Right ventricle myocardium inferior (tissue), 1 donor: ENCODE measurements around the gene FAM168A. TPM values are rescaled to one million over a fixed set of nuclear protein-coding genes. Genes with fewer than 3 reads are reported as not detected.

ENCODE experiments used
- ATAC-seq: fragments of 200-7000 bp; cut with Tn5 transposase; one replicate; pipeline ENCODE4 v1.9.1; 2020; ENCODE audit warnings: mild to moderate bottlenecking, moderate library complexity
- DNase-seq: peaks from one replicate; pipeline ENCODE4 v3.0.0; 2021; ENCODE audit errors: missing footprints
- intact Hi-C: fragments of 100-400 bp; cut with DNase I; formaldehyde crosslinking; loops from one replicate; pipeline ENCODE4 v1.11.0; 2022
- total RNA-seq: library from RNA; stranded (reverse); fragmentation: NEBNext Ultra II Directional; extraction: Animal tissue kit (Norgen Biotek cat#: 25700); gene quantifications from one replicate; pipeline ENCODE4 v1.2.1, GENCODE V29; 2021
- donor health status: DM: no; HTN: yes; CAD: no; lungs with severe emphysema.

Gene FAM168A
- total RNA-seq, 1 donor from 2014 or later = 26.2 TPM

GRCh38 chr11:73390601-73391565, 207.0 kb downstream of the FAM168A start:
- DNase-seq = no peak
- intact Hi-C loops = no loop called here
- ATAC-seq = no peak

GRCh38 chr11:73389916-73390315, 208.0 kb downstream of the FAM168A start:
- DNase-seq = no peak
- intact Hi-C loops = no loop called here

GRCh38 chr11:73389134-73389525, 208.8 kb downstream of the FAM168A start:
- DNase-seq (no peak), ATAC-seq (no peak)
- intact Hi-C loops = no loop called here

More at GRCh38 chr11:73389916-73390315, 208.0 kb downstream of the FAM168A start:
- no peak for ATAC-seq

GRCh38 chr11:73388265-73389133, 209.4 kb downstream of the FAM168A start:
- intact Hi-C loops = no loop called here
- DNase-seq = peak; percentile 93
- ATAC-seq = peak; percentile 59

GRCh38 chr11:73387594-73388264, 210.2 kb downstream of the FAM168A start:
- no peak for ATAC-seq
- no peak for DNase-seq
- intact Hi-C loops = no loop called here

- peak; percentile 22 for DNase-seq
- intact Hi-C loops = no loop called here
- no peak for ATAC-seq
Observed at GRCh38 chr11:73386546-73386945, 211.4 kb downstream of the FAM168A start.

GRCh38 chr11:73386016-73386415, 211.9 kb downstream of the FAM168A start:
- intact Hi-C loops = no loop called here
- DNase-seq (peak; percentile 87), ATAC-seq (peak; percentile 24)

- intact Hi-C loops = no loop called here
- ATAC-seq (peak; percentile 51), DNase-seq (peak; percentile 92)
Observed at GRCh38 chr11:73384872-73385689, 212.8 kb downstream of the FAM168A start.

GRCh38 chr11:73384531-73384871, 213.4 kb downstream of the FAM168A start:
- intact Hi-C loops = no loop called here
- DNase-seq (no peak), ATAC-seq (no peak)

- DNase-seq (no peak), ATAC-seq (no peak)
- intact Hi-C loops = no loop called here
Observed at GRCh38 chr11:73384125-73384441, 213.8 kb downstream of the FAM168A start.

GRCh38 chr11:73383249-73384124, 214.4 kb downstream of the FAM168A start:
- intact Hi-C loops = no loop called here
- DNase-seq (no peak), ATAC-seq (no peak)

- ATAC-seq = no peak
- DNase-seq = no peak
- intact Hi-C loops = no loop called here
Observed at GRCh38 chr11:73382747-73383146, 215.2 kb downstream of the FAM168A start.

- DNase-seq (no peak), ATAC-seq (no peak)
Observed at GRCh38 chr11:73382183-73382582, 215.7 kb downstream of the FAM168A start.

GRCh38 chr11:73381589-73381988, 216.3 kb downstream of the FAM168A start:
- no peak for ATAC-seq
- DNase-seq = no peak
- intact Hi-C loops = no loop called here

More at GRCh38 chr11:73382183-73382582, 215.7 kb downstream of the FAM168A start:
- intact Hi-C loops = no loop called here

- no peak for DNase-seq
- intact Hi-C loops = no loop called here
- ATAC-seq = no peak
Observed at GRCh38 chr11:73380897-73381410, 217.0 kb downstream of the FAM168A start.

- intact Hi-C loops = no loop called here
- DNase-seq (no peak), ATAC-seq (no peak)
Observed at GRCh38 chr11:73380331-73380730, 217.6 kb downstream of the FAM168A start.

GRCh38 chr11:73379189-73379880, 218.6 kb downstream of the FAM168A start:
- ATAC-seq (no peak), DNase-seq (no peak)
- intact Hi-C loops = no loop called here
